ENCODE data around the gene NTSR1. TPM values are rescaled to one million over a fixed set of nuclear protein-coding genes. Genes with fewer than 3 reads are reported as not detected.

Gene NTSR1
- total and polyA plus RNA-seq, 2 donors: 0.09 to 0.14 TPM

DNA sequence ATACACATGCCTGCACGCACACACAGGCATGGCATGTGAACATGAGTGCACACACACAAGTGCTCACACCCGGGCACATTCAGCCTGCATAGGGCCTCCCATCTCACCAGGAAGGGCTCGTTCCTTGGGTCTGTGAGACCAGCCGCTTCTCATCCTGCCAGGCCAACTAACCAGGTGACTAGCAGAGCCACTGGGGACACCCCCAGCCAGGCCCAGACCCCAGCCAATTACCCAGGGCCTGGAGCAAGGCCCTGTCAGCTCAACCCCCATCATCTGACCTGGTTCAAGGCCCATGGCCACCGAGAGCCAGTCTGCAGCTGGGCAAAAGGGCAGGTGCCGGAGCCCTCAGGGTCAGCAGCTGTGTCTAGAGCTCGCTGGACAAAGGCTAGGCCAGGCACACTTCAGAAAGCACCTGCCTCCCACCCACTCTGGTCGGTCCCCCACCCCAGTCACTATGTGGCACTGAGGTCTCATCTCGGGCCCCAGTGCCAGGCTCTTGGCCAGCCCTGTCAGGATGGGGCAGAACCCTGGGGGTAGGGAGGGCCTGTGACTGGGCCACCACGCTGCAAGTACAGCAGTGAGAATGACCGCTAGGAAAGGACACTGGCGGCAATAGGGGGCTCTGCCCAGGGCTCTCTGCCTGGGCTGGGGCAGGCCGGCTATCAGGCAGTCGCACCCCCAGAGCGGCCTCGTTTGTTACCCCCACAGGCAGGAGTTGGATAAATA is 60.9 kb downstream of the NTSR1 start:
- peaks cover 0 to 4% of the 10 kb centered on the region in 2 donors for H3K4me1 ChIP-seq (ENCODE audit: control insufficient read depth in 2 of 2, insufficient read depth in 2 of 2, low read length in 2 of 2)
- no peak overlapping the region for H3K27ac ChIP-seq (ENCODE audit: low read depth in 1 of 2, low read length in 1 of 2)
- H3K27me3 ChIP-seq (ENCODE audit: control insufficient read depth in 2 of 2, insufficient read depth in 1 of 2, low read length in 1 of 2): peaks cover 0 to 18% of the 10 kb centered on the region in 2 donors
- WGBS: 97% methylated on average over 16 of the region's 16 CpGs
- DNase-seq (ENCODE audit: low read depth in 6 of 9, low spot score in 9 of 9): no peak
- no peaks in the 10 kb centered on the region for H3K9me3 ChIP-seq (ENCODE audit: control insufficient read depth in 2 of 2, insufficient read depth in 1 of 2, low read length in 1 of 2)
- H3K36me3 ChIP-seq (ENCODE audit: control insufficient read depth in 2 of 2, insufficient read depth in 2 of 2, low read length in 1 of 2): no peaks in the 10 kb centered on the region
- no peak overlapping the region for H3K4me3 ChIP-seq (ENCODE audit: low read length in 2 of 2)

- DNase-seq (ENCODE audit: low read depth in 6 of 9, low spot score in 9 of 9): no peak
- Histone ChIP-seq H3K27ac (ENCODE audit: low read depth in 1 of 2, low read length in 1 of 2) (no peak overlapping the region), H3K36me3 (ENCODE audit: control insufficient read depth in 2 of 2, insufficient read depth in 2 of 2, low read length in 1 of 2) (no peaks in the 10 kb centered on the region), H3K9me3 (ENCODE audit: control insufficient read depth in 2 of 2, insufficient read depth in 1 of 2, low read length in 1 of 2) (no peaks in the 10 kb centered on the region), H3K4me3 (ENCODE audit: low read length in 2 of 2) (no peak overlapping the region), H3K4me1 (ENCODE audit: control insufficient read depth in 2 of 2, insufficient read depth in 2 of 2, low read length in 2 of 2) (peaks cover 0 to 11% of the 10 kb centered on the region in 2 donors), H3K27me3 (ENCODE audit: control insufficient read depth in 2 of 2, insufficient read depth in 1 of 2, low read length in 1 of 2) (peaks cover 0 to 13% of the 10 kb centered on the region in 2 donors)
- WGBS: 96% methylated on average over 20 of the region's 20 CpGs
Measured at GRCh38 chr20:62770111-62770910, 61.7 kb downstream of the NTSR1 start.

GRCh38 chr20:62770916-62771315 is 62.3 kb downstream of the NTSR1 start:
- Histone ChIP-seq H3K27me3 (ENCODE audit: control insufficient read depth in 2 of 2, insufficient read depth in 1 of 2, low read length in 1 of 2) (peaks cover 0 to 9% of the 10 kb centered on the region in 2 donors), H3K4me1 (ENCODE audit: control insufficient read depth in 2 of 2, insufficient read depth in 2 of 2, low read length in 2 of 2) (peaks cover 0 to 16% of the 10 kb centered on the region in 2 donors), H3K9me3 (ENCODE audit: control insufficient read depth in 2 of 2, insufficient read depth in 1 of 2, low read length in 1 of 2) (peaks cover 0 to under 1% of the 10 kb centered on the region in 2 donors), H3K4me3 (ENCODE audit: low read length in 2 of 2) (no peak overlapping the region), H3K27ac (ENCODE audit: low read depth in 1 of 2, low read length in 1 of 2) (no peak overlapping the region), H3K36me3 (ENCODE audit: control insufficient read depth in 2 of 2, insufficient read depth in 2 of 2, low read length in 1 of 2) (no peaks in the 10 kb centered on the region)
- DNase-seq (ENCODE audit: low read depth in 6 of 9, low spot score in 9 of 9): no peak
- WGBS: 92% methylated on average over 14 of the region's 14 CpGs

DNA sequence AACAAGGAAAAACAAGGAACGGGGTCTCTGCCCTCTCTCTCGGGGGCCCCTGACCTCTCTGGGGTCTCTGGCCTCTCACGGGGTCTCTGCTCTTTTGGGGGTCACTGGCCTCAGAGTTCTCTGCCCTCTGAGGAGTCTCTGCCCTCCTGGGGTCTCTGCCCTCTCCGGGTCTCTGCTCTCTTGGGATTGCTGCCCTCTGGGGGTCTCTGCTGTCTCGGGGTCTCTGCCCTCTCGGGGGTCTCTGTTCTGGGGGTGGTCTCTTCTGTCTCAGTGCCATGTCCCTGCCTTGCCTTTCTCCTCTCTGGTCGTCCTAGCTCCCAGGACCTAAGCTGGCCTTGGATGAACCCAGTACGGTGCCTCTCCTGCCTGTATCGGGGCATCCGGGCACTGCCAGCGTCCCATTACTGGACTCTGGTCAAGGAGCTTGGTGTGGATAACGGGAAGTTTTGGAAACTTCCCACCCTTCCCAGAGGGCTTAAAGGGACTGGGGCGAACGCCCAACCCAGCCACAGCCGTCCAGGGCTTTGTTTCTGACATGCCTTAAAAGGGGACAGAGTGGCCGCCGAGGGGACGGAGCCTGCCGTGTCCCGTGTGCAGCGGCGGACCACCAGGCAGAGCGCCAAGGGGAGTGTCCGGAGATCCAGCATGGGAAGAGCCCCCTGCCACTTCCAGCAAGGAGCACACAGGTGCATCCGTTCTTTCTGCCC is 62.9 kb downstream of the NTSR1 start:
- Histone ChIP-seq H3K9me3 (ENCODE audit: control insufficient read depth in 2 of 2, insufficient read depth in 1 of 2, low read length in 1 of 2) (peaks cover 0 to 6% of the 10 kb centered on the region in 2 donors), H3K27ac (ENCODE audit: low read depth in 1 of 2, low read length in 1 of 2) (no peak overlapping the region), H3K36me3 (ENCODE audit: control insufficient read depth in 2 of 2, insufficient read depth in 2 of 2, low read length in 1 of 2) (no peaks in the 10 kb centered on the region), H3K4me1 (ENCODE audit: control insufficient read depth in 2 of 2, insufficient read depth in 2 of 2, low read length in 2 of 2) (peaks cover 3 to 23% of the 10 kb centered on the region in 2 donors), H3K4me3 (ENCODE audit: low read length in 2 of 2) (no peak overlapping the region), H3K27me3 (ENCODE audit: control insufficient read depth in 2 of 2, insufficient read depth in 1 of 2, low read length in 1 of 2) (peaks cover 0 to 7% of the 10 kb centered on the region in 2 donors)
- no peak for DNase-seq (ENCODE audit: low read depth in 6 of 9, low spot score in 9 of 9)
- 91% methylated on average over 25 of the region's 25 CpGs for WGBS

GRCh38 chr20:62772103-62772611 is 63.5 kb downstream of the NTSR1 start:
- Histone ChIP-seq H3K27me3 (ENCODE audit: control insufficient read depth in 2 of 2, insufficient read depth in 1 of 2, low read length in 1 of 2) (peaks cover 0 to 7% of the 10 kb centered on the region in 2 donors), H3K9me3 (ENCODE audit: control insufficient read depth in 2 of 2, insufficient read depth in 1 of 2, low read length in 1 of 2) (peaks cover 0 to 10% of the 10 kb centered on the region in 2 donors), H3K36me3 (ENCODE audit: control insufficient read depth in 2 of 2, insufficient read depth in 2 of 2, low read length in 1 of 2) (no peaks in the 10 kb centered on the region), H3K4me3 (ENCODE audit: low read length in 2 of 2) (no peak overlapping the region), H3K27ac (ENCODE audit: low read depth in 1 of 2, low read length in 1 of 2) (no peak overlapping the region), H3K4me1 (ENCODE audit: control insufficient read depth in 2 of 2, insufficient read depth in 2 of 2, low read length in 2 of 2) (peaks cover 5 to 26% of the 10 kb centered on the region in 2 donors)
- WGBS: 96% methylated on average over 23 of the region's 23 CpGs
- no peak for DNase-seq (ENCODE audit: low read depth in 6 of 9, low spot score in 9 of 9)

- peaks cover 0 to 14% of the 10 kb centered on the region in 2 donors for H3K9me3 ChIP-seq (ENCODE audit: control insufficient read depth in 2 of 2, insufficient read depth in 1 of 2, low read length in 1 of 2)
- H3K36me3 ChIP-seq (ENCODE audit: control insufficient read depth in 2 of 2, insufficient read depth in 2 of 2, low read length in 1 of 2): no peaks in the 10 kb centered on the region
- peaks cover 5 to 31% of the 10 kb centered on the region in 2 donors for H3K4me1 ChIP-seq (ENCODE audit: control insufficient read depth in 2 of 2, insufficient read depth in 2 of 2, low read length in 2 of 2)
- WGBS: 85% methylated on average over 11 of the region's 11 CpGs
- H3K27me3 ChIP-seq (ENCODE audit: control insufficient read depth in 2 of 2, insufficient read depth in 1 of 2, low read length in 1 of 2): peaks cover 0 to 7% of the 10 kb centered on the region in 2 donors
- no peak for DNase-seq (ENCODE audit: low read depth in 6 of 9, low spot score in 9 of 9)
- no peak overlapping the region for H3K27ac ChIP-seq (ENCODE audit: low read depth in 1 of 2, low read length in 1 of 2)
- no peak overlapping the region for H3K4me3 ChIP-seq (ENCODE audit: low read length in 2 of 2)
Measured at GRCh38 chr20:62772619-62772989, 64.0 kb downstream of the NTSR1 start.

DNA sequence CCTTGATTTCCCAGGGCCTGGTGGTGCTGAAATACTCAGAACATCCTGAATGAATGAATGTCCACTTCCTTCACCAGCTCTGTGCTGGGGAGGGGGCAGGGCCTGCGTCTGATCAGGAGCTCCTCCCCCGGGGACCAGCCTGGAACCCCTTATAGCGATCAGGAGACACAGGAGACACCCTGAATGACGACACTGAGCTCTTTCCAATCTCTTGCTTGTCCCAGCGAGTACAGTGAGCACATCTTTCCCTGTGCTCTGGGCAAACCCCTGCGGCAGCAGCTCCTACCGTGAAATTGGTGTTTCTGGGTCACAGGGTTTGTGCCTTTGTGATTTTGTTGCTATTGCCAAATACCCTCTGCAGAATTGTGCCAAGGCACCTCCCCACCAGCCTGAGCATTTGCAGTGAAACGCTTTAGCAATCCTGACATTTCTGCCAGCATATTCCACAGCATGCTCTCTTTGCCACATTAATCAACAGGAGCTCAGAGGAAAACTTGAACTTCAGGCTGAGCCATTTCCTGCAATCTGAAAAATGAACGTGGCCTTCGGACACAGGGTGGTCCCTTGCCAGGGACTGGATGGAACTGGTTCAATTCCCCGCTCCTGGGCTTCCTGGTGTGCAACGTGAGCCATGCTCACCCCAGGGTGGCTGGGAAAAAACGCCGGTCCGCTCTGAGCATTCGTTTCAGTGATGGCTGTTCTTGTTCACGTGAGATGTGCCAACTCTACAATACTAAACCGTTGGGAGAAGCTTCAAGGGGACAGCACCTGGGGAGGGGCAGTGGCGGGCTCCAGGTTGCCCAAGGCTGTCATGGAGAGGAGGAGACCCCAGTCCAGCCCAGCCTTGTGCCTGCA is 64.6 kb downstream of the NTSR1 start:
- no peaks in the 10 kb centered on the region for H3K36me3 ChIP-seq (ENCODE audit: control insufficient read depth in 2 of 2, insufficient read depth in 2 of 2, low read length in 1 of 2)
- 84% methylated on average over 19 of the region's 19 CpGs for WGBS
- no peak overlapping the region for H3K4me3 ChIP-seq (ENCODE audit: low read length in 2 of 2)
- peaks cover 0 to 4% of the 10 kb centered on the region in 2 donors for H3K27me3 ChIP-seq (ENCODE audit: control insufficient read depth in 2 of 2, insufficient read depth in 1 of 2, low read length in 1 of 2)
- peaks cover 0 to 14% of the 10 kb centered on the region in 2 donors for H3K9me3 ChIP-seq (ENCODE audit: control insufficient read depth in 2 of 2, insufficient read depth in 1 of 2, low read length in 1 of 2)
- no peak for DNase-seq (ENCODE audit: low read depth in 6 of 9, low spot score in 9 of 9)
- no peak overlapping the region for H3K27ac ChIP-seq (ENCODE audit: low read depth in 1 of 2, low read length in 1 of 2)
- H3K4me1 ChIP-seq (ENCODE audit: control insufficient read depth in 2 of 2, insufficient read depth in 2 of 2, low read length in 2 of 2): peaks cover 5 to 31% of the 10 kb centered on the region in 2 donors
